Liver (tissue), 3 donors: ENCODE data around the gene DIAPH3.

ENCODE experiments used
- CTCF ChIP-seq: fragments of 150-350 bp; IDR thresholded peaks from 2 replicates; pipeline ENCODE4 v1.5.1; 2017; ENCODE audit warnings: improper control_type of control experiment, low read depth, low read length; ENCODE audit not compliant: missing input control
- GABPA ChIP-seq, 2 donors: IDR thresholded peaks in 1 of 2; conservative IDR thresholded peaks in 1 of 2; 2 replicates each; pipeline ENCODE4 v1.6.1; 2016; ENCODE audit warnings: antibody characterized with exemption in 2 of 2, mild to moderate bottlenecking in 1 of 2, moderate library complexity in 1 of 2
- YY1 ChIP-seq: IDR thresholded peaks from 2 replicates; pipeline ENCODE4 v1.6.1; 2016; ENCODE audit warnings: antibody characterized with exemption, mild to moderate bottlenecking
- donor health status: healthy.
- donor health status: healthy.

- no peak for TF ChIP-seq CTCF
- TF ChIP-seq GABPA (IDR thresholded peaks at IDR 0.05 in 1 of 2, conservative IDR thresholded peaks at IDR 0.05 in 1 of 2) = no peak
- TF ChIP-seq YY1 = no peak
Measured at GRCh38 chr13:59700281-59700680, 463.4 kb downstream of the DIAPH3 start.
